ENCODE measurements around the gene TRIL. TPM values are rescaled to one million over a fixed set of nuclear protein-coding genes. Genes with fewer than 3 reads are reported as not detected.

The TRIL gene
- total RNA-seq, 1 experiment from 2014 or later, result 0.03 TPM

- H3K36me3 ChIP-seq, result no peaks in the 10 kb centered on the region
- no peak for DNase-seq
- no peaks in the 10 kb centered on the region for H3K9me3 ChIP-seq
- H3K4me3 ChIP-seq, result no peak overlapping the region
- peaks cover 4% of the 10 kb centered on the region; the same call in 1 of the 2 replicates for H3K27me3 ChIP-seq
These were observed 30.0 kb upstream of the TRIL start for GRCh38 chr7:28988091-28988490.

- no peaks in the 10 kb centered on the region for H3K36me3 ChIP-seq
- H3K9me3 ChIP-seq, result no peaks in the 10 kb centered on the region
- H3K27me3 ChIP-seq, result no peaks in the 10 kb centered on the region; the same call in 1 of the 2 replicates
- no peak overlapping the region for H3K4me3 ChIP-seq
- no peak for DNase-seq
These were observed 28.6 kb upstream of the TRIL start for GRCh38 chr7:28986765-28987110.

- Histone ChIP-seq H3K9me3 (no peaks in the 10 kb centered on the region), H3K36me3 (no peaks in the 10 kb centered on the region), H3K27me3 (no peaks in the 10 kb centered on the region; the same call in 1 of the 2 replicates), H3K4me3 (no peak overlapping the region)
- DNase-seq, result no peak
These were observed 28.1 kb upstream of the TRIL start for GRCh38 chr7:28986028-28986764.

GRCh38 chr7:28984631-28985030 is 26.5 kb upstream of the TRIL start:
- H3K9me3 ChIP-seq, result no peaks in the 10 kb centered on the region
- DNase-seq, result peak; percentile 81
- no peaks in the 10 kb centered on the region for H3K27me3 ChIP-seq
- H3K36me3 ChIP-seq, result no peaks in the 10 kb centered on the region
- H3K4me3 ChIP-seq, result no peak overlapping the region

GRCh38 chr7:28984217-28984616 is 26.1 kb upstream of the TRIL start:
- H3K27me3 ChIP-seq, result no peaks in the 10 kb centered on the region

GRCh38 chr7:28983396-28984190 is 25.5 kb upstream of the TRIL start:
- no peaks in the 10 kb centered on the region for H3K36me3 ChIP-seq
- no peak for DNase-seq

More at GRCh38 chr7:28984217-28984616, 26.1 kb upstream of the TRIL start:
- no peak for DNase-seq
- Histone ChIP-seq H3K36me3 (no peaks in the 10 kb centered on the region), H3K9me3 (no peaks in the 10 kb centered on the region), H3K4me3 (no peak overlapping the region)

GRCh38 chr7:28981161-28981465 is 23.0 kb upstream of the TRIL start:
- no peak for DNase-seq
- Histone ChIP-seq H3K36me3 (no peaks in the 10 kb centered on the region), H3K9me3 (no peaks in the 10 kb centered on the region), H3K27me3 (no peaks in the 10 kb centered on the region), H3K4me3 (no peak overlapping the region)

More at GRCh38 chr7:28983396-28984190, 25.5 kb upstream of the TRIL start:
- Histone ChIP-seq H3K4me3 (no peak overlapping the region), H3K9me3 (no peaks in the 10 kb centered on the region), H3K27me3 (no peaks in the 10 kb centered on the region)

- H3K9me3 ChIP-seq, result no peaks in the 10 kb centered on the region
- DNase-seq, result no peak
- no peak overlapping the region for H3K4me3 ChIP-seq
- H3K36me3 ChIP-seq, result no peaks in the 10 kb centered on the region
- H3K27me3 ChIP-seq, result no peaks in the 10 kb centered on the region
These were observed 22.5 kb upstream of the TRIL start for GRCh38 chr7:28980451-28981160.

GRCh38 chr7:28979776-28980175 is 21.6 kb upstream of the TRIL start:
- DNase-seq, result no peak
- no peak overlapping the region for H3K4me3 ChIP-seq
- H3K9me3 ChIP-seq, result no peaks in the 10 kb centered on the region
- no peaks in the 10 kb centered on the region for H3K36me3 ChIP-seq
- no peaks in the 10 kb centered on the region for H3K27me3 ChIP-seq

GRCh38 chr7:28977881-28978280 is 19.8 kb upstream of the TRIL start:
- H3K27me3 ChIP-seq, result no peaks in the 10 kb centered on the region
- H3K36me3 ChIP-seq, result no peaks in the 10 kb centered on the region
- no peaks in the 10 kb centered on the region for H3K9me3 ChIP-seq
- no peak for DNase-seq
- H3K4me3 ChIP-seq, result no peak overlapping the region

GRCh38 chr7:28976022-28976421 is 17.9 kb upstream of the TRIL start:
- peaks cover 7% of the 10 kb centered on the region for H3K9me3 ChIP-seq
- no peak overlapping the region for H3K4me3 ChIP-seq
- no peaks in the 10 kb centered on the region for H3K27me3 ChIP-seq
- DNase-seq, result no peak
- H3K36me3 ChIP-seq, result no peaks in the 10 kb centered on the region

- DNase-seq, result no peak
These were observed 15.5 kb upstream of the TRIL start for GRCh38 chr7:28973591-28973990.

GRCh38 chr7:28964056-28964455 is 5.9 kb upstream of the TRIL start:
- no peak overlapping the region for H3K4me3 ChIP-seq
- DNase-seq, result no peak
- H3K27me3 ChIP-seq, result no peaks in the 10 kb centered on the region
- H3K36me3 ChIP-seq, result no peaks in the 10 kb centered on the region
- no peaks in the 10 kb centered on the region for H3K9me3 ChIP-seq

More at GRCh38 chr7:28973591-28973990, 15.5 kb upstream of the TRIL start:
- no peaks in the 10 kb centered on the region for H3K36me3 ChIP-seq
- no peak overlapping the region for H3K4me3 ChIP-seq
- no peaks in the 10 kb centered on the region; the same call in 1 of the 2 replicates for H3K27me3 ChIP-seq
- peaks cover 7% of the 10 kb centered on the region for H3K9me3 ChIP-seq

GRCh38 chr7:28961972-28962371 is 3.8 kb upstream of the TRIL start:
- Histone ChIP-seq H3K4me3 (no peak overlapping the region), H3K27me3 (peaks cover 8% of the 10 kb centered on the region), H3K9me3 (no peaks in the 10 kb centered on the region), H3K36me3 (no peaks in the 10 kb centered on the region)
- no peak for DNase-seq

GRCh38 chr7:28960071-28960840 is 2.1 kb upstream of the TRIL start:
- peaks cover 16% of the 10 kb centered on the region for H3K27me3 ChIP-seq
- no peaks in the 10 kb centered on the region for H3K9me3 ChIP-seq
- no peak overlapping the region for H3K4me3 ChIP-seq
- DNase-seq, result no peak
- H3K36me3 ChIP-seq, result no peaks in the 10 kb centered on the region

GRCh38 chr7:28958980-28959347 is 834 bp upstream of the TRIL start:
- DNase-seq, result no peak
- no peaks in the 10 kb centered on the region for H3K36me3 ChIP-seq
- H3K4me3 ChIP-seq, result no peak overlapping the region
- no peaks in the 10 kb centered on the region for H3K9me3 ChIP-seq
- peaks cover 16% of the 10 kb centered on the region for H3K27me3 ChIP-seq
